AG09319 (cell line): ENCODE measurements around the gene VAV2.

Experiments used
- DNase-seq: peaks from one replicate; pipeline ENCODE4 v3.0.0-alpha.2; 2010; ENCODE audit warnings: low read depth; ENCODE audit errors: extremely low read depth
- TF ChIP-seq, protein P1 (sequence below): IDR thresholded peaks from 2 replicates; pipeline ENCODE4 v1.5.1; 2011; ENCODE audit warnings: low read depth, mild to moderate bottlenecking, inconsistent platforms, low read length, moderate library complexity

The VAV2 gene

DNA sequence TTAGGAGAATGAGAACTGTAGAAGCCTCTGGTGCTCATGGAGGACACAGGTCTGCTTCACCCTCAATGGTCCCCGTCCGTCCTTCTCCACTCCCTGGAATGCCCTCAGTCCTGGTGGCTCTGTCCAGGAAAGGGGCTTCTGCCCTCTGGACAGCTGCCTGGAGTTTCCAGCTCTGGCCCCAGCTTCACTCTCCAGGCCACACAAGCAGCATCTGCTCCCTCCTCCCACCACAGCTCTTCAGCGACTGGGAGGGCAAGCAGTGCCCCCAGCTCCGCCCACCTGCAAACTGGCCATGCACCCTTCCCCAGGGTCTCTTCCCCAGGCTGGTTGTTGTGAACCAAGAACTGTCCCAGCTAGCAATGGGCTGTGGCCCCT is 258.7 kb downstream of the VAV2 start:
- TF ChIP-seq, protein P1, sequence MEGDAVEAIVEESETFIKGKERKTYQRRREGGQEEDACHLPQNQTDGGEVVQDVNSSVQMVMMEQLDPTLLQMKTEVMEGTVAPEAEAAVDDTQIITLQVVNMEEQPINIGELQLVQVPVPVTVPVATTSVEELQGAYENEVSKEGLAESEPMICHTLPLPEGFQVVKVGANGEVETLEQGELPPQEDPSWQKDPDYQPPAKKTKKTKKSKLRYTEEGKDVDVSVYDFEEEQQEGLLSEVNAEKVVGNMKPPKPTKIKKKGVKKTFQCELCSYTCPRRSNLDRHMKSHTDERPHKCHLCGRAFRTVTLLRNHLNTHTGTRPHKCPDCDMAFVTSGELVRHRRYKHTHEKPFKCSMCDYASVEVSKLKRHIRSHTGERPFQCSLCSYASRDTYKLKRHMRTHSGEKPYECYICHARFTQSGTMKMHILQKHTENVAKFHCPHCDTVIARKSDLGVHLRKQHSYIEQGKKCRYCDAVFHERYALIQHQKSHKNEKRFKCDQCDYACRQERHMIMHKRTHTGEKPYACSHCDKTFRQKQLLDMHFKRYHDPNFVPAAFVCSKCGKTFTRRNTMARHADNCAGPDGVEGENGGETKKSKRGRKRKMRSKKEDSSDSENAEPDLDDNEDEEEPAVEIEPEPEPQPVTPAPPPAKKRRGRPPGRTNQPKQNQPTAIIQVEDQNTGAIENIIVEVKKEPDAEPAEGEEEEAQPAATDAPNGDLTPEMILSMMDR: no peak
- DNase-seq: no peak

DNA sequence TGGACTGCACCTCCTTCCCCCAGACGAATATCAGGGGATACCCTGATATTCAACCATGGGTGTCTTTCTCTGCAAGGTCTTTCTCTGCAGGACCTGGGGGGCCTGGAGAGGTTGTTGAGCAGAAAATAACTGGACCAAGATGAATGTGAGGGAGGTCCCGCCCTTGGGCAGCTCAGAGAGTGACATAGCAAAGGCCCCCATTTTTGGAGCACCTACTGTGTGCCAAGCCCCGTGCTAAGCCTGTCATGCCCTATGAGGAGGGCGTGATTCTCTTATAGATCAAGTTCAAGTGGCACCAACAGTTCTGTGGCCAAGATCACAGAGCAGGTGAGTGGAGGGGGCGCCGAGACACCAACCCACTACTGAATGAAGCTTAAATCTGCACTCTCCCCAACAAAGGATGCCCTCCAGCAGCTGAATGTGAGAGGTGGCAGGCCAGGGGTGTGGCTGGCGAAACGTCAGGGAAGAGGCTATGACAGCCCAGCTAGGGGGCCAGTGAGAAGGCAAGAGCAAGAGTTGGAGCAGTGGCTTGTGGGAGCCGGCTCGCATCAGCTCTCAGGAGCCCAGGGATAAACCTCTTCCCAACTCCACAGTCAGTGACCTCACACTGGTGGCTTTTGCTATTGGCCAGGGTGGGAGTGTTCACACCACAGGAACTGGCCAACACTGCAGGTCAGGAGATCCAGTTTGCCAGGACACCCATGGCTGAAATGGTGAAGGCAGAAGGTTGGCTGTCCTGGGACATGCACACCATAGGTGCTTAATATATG is 259.3 kb downstream of the VAV2 start:
- TF ChIP-seq, protein P1: no peak
- no peak for DNase-seq

DNA sequence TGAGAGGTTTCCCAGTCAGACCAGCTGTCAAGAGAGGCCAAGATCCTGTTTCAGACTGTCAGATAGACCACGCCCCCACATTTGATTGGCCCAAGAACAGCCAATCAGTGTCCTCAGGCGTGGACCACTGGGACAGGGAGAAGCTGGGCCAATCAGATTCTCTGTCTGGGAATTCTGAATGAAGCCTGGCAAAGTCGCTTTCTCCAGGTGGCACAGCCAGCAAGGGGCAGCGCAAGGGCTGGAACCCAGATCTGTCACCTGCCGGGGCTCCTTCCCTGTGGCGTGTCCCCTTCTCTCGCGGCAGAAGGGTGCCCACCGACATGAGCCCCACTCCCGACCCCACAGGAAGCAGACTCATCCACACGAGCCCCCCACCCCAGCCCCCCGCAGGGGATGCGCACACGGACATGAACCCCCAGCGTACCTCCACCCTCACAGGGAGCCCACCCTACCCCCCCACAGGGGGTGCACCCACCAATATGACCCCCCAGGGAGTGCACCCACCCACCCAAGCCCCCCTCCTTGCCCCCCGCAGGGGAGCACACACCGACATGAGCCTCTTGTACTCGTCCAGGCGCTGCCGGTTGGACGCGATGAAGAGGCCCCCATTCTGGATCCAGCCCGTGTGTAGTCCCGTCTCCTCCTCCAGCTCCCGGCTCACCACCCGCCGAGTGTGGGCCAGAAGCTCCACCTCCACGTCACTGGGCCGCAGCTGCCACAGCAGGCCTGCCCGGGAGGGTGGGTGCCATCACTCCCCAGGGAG is 260.1 kb downstream of the VAV2 start:
- TF ChIP-seq, protein P1: no peak
- no peak for DNase-seq

DNA sequence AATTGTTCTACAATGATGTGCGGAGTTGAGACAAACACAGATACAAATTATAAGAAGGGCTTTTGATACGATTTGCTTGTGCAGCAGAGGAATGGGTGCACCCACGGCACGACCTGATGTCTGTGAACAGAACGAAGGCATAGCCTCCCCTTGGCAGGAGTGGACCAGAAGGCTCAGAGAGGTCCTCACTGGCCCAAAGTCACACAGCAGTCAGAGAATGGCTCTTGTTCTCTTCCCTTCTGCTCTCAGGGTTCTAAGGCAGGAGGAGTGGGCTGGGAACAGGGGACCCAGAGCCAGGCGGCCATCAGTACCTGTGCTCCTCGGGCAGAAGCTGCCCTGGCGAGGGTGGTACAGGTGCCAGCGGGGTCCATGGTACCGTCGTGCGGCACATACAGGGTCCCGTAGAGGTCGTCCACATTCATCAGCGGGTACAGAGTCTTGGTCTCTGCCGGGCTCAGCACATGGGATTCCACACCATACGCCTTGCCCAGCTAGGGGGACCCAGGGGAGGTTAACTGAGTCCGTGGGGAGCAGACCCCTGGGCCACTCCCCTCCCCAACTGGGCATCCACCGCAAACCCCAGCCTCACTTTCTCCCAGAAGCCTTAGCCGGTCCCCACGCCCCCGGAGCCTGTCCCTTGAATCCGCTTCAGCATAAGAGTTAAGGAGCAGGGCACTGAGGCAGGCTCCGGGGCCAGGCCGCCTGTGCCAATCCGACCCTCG is 261.0 kb downstream of the VAV2 start:
- DNase-seq: no peak
- TF ChIP-seq, protein P1: no peak

DNA sequence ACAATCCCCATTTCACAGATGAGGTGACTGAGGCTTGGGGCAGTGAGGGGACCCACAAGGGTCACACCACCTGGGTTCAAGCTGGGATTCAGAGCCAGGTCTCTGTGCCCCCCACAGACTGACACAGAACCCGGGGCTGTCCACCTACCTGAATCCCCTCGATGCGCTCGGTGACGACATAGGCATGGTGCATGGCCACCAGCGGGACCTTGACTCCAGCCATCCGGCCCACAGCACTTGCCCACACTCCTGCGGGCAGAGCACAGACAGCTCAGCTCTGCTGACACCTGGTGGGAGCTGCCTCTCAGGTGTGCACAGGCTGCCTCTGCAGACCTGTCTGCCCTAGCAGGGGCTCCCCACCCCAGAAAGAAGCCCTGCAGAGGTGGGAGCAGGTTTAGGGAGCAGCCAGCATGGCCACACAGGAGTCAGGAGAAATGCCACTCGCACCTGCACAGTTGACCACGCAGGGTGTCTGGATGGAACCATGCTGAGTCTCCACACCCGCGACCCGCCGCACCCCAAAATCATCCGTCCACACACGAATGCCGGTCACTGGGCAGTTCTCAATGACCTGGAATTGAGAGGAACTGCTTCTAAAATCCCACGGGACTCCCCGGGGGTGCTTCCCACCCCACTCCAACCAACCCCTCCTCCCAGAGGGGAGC is 262.4 kb downstream of the VAV2 start:
- no peak for DNase-seq
- TF ChIP-seq, protein P1: no peak

DNA sequence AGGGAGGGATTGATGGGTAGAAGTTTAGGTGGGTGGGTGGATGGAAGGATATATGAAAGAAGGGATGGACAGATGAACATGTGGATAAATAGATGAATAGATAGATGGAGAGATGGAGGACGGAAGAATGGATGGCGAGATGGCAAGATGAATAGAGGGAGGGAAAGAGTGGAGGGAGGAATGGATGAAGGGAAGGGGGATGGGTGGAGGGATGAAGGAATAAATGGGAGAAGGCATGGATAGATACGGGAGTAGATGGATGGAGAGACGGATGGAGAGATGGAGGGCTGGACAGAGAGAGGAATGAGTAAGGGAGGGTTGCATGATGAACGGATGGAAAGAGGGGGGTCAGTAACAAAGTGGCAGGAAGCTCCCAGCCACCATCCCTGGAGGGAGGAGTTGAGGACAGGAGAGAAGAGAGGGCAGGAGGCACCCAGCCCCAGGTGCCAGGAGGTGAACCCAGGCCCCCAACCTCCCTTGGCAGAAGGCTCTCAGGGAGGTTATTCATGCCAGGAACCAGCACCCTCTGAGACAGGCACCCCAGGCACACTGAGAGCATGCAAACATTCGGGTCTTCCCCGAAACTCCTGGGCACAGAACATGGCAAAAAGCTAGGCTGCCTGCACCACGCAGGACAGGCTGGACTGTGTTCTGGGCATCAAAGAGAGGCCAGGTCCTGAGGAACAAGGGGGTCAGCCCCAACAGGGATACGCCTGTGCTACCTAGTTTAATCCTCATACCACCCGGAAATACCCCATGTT is 263.1 kb downstream of the VAV2 start:
- TF ChIP-seq, protein P1: no peak
- DNase-seq: no peak
